ENCODE results near the gene RSPH4A.

DNA sequence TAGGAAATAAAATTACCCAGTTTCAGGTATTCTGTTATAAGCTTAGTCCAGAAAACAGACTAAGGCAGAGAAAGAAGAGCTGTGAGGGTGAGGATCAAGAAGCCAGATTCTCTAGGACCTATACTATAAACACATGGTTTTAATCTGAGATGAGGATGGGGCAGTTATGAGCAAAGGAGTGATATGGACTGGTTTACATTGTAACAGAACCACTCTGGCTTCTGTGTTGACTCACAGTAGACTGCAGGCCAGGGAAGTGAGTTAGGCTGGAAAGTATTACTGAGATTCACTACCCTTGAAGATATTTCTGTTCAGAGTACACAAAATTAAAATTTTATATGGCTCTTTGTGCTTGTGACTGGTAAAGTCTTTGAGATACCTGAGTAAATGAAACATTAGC is 48.2 kb upstream of the RSPH4A start:
- TF ChIP-seq, protein P1, sequence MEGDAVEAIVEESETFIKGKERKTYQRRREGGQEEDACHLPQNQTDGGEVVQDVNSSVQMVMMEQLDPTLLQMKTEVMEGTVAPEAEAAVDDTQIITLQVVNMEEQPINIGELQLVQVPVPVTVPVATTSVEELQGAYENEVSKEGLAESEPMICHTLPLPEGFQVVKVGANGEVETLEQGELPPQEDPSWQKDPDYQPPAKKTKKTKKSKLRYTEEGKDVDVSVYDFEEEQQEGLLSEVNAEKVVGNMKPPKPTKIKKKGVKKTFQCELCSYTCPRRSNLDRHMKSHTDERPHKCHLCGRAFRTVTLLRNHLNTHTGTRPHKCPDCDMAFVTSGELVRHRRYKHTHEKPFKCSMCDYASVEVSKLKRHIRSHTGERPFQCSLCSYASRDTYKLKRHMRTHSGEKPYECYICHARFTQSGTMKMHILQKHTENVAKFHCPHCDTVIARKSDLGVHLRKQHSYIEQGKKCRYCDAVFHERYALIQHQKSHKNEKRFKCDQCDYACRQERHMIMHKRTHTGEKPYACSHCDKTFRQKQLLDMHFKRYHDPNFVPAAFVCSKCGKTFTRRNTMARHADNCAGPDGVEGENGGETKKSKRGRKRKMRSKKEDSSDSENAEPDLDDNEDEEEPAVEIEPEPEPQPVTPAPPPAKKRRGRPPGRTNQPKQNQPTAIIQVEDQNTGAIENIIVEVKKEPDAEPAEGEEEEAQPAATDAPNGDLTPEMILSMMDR (IDR thresholded peaks at IDR 0.05): no peak
- no peak for TF ChIP-seq POLR2A (IDR thresholded peaks at IDR 0.05)
